Occipital lobe (tissue), 2 donors: ENCODE data around the gene SERPINB6. TPM values are rescaled to one million over a fixed set of nuclear protein-coding genes. Genes with fewer than 3 reads are reported as not detected.
"Not testable (repeated sequence)": the region's sequence is repeated elsewhere in the genome, so short reads cannot be mapped to it uniquely, and the experiment has no call there.

Experiments
- DNase-seq: peaks from one replicate; lab custom pipeline; 2025; lab: John Stamatoyannopoulos, UW
- total RNA-seq: library from RNA; depleted of rRNA; stranded (reverse); fragments of >200 nt; gene quantifications from one replicate; pipeline ENCODE4 v1.2.3, GENCODE V29; 2014

Gene SERPINB6
- total RNA-seq, 1 donor from 2014 or later = 12.3 TPM

- no peak for DNase-seq
Observed at GRCh38 chr6:2958776-2959175, 12.6 kb downstream of the SERPINB6 start.

GRCh38 chr6:2958331-2958711 is 13.0 kb downstream of the SERPINB6 start:
- DNase-seq = no peak

- no peak for DNase-seq
Observed at GRCh38 chr6:2957696-2958330, 13.6 kb downstream of the SERPINB6 start.

GRCh38 chr6:2956930-2957685 is 14.3 kb downstream of the SERPINB6 start:
- no peak for DNase-seq

- no peak for DNase-seq
Observed at GRCh38 chr6:2953098-2953497, 18.3 kb downstream of the SERPINB6 start.

GRCh38 chr6:2952557-2953095 is 18.7 kb downstream of the SERPINB6 start:
- DNase-seq = peak; percentile 42

GRCh38 chr6:2951728-2952127 is 19.6 kb downstream of the SERPINB6 start:
- DNase-seq = no peak

- DNase-seq = no peak
Observed at GRCh38 chr6:2950713-2951112, 20.7 kb downstream of the SERPINB6 start.

- no peak for DNase-seq
Observed at GRCh38 chr6:2949536-2950083, 21.8 kb downstream of the SERPINB6 start.

GRCh38 chr6:2949121-2949520 is 22.2 kb downstream of the SERPINB6 start:
- DNase-seq = no peak

GRCh38 chr6:2948228-2949025 is 22.9 kb downstream of the SERPINB6 start:
- DNase-seq = no peak

- no peak for DNase-seq
Observed at GRCh38 chr6:2947445-2947844, 23.9 kb downstream of the SERPINB6 start.

GRCh38 chr6:2945153-2945452 is 26.3 kb downstream of the SERPINB6 start:
- no peak for DNase-seq

GRCh38 chr6:2944405-2945152 is 26.8 kb downstream of the SERPINB6 start:
- no peak for DNase-seq

GRCh38 chr6:2943564-2943955 is 27.8 kb downstream of the SERPINB6 start:
- no peak for DNase-seq

GRCh38 chr6:2942914-2943563 is 28.3 kb downstream of the SERPINB6 start:
- no peak for DNase-seq

- not testable (repeated sequence) for DNase-seq
Observed at GRCh38 chr6:2942116-2942515, 29.3 kb downstream of the SERPINB6 start.

GRCh38 chr6:2940851-2941250 is 30.5 kb downstream of the SERPINB6 start:
- DNase-seq = no peak

GRCh38 chr6:2940010-2940850 is 31.1 kb downstream of the SERPINB6 start:
- no peak for DNase-seq
